Brain microvascular endothelial cell (primary cell): ENCODE results near the gene LHX4.

Source experiments
- DNase-seq: peaks from one replicate; pipeline ENCODE4 v3.0.0-alpha.2; 2020
- H3K27ac ChIP-seq: fragments of 250-450 bp; sonication (Bioruptor Pico); 2 replicates; pipeline ENCODE4 v1.5.1; 2020; ENCODE audit warnings: mild to moderate bottlenecking, moderate library complexity
- H3K27me3 ChIP-seq: fragments of 250-450 bp; sonication (Bioruptor Pico); replicated peaks from 2 replicates; pipeline ENCODE4 v1.5.1; 2020; ENCODE audit warnings: mild to moderate bottlenecking
- H3K36me3 ChIP-seq: fragments of 250-450 bp; sonication (Bioruptor Pico); replicated peaks from 2 replicates; pipeline ENCODE4 v1.5.1; 2020; ENCODE audit warnings: mild to moderate bottlenecking
- H3K4me3 ChIP-seq: 2 replicates; pipeline ENCODE4 v1.5.1; 2011; ENCODE audit warnings: low read depth, mild to moderate bottlenecking, control low read depth, low read length, moderate library complexity
- in situ Hi-C: cut with HindIII; loops from 2 replicates; pipeline ENCODE4 v1.10.0; 2017; ENCODE audit warnings: low sequenced_read_pairs, low pct_ligation_motif_present
- TF ChIP-seq, protein P1 (sequence below): IDR thresholded peaks from 2 replicates; pipeline ENCODE4 v1.5.1; 2011; ENCODE audit warnings: low read depth, mild to moderate bottlenecking, moderate library complexity, low read length, control low read depth, inconsistent platforms; ENCODE audit errors: missing control alignments

Gene LHX4

DNA sequence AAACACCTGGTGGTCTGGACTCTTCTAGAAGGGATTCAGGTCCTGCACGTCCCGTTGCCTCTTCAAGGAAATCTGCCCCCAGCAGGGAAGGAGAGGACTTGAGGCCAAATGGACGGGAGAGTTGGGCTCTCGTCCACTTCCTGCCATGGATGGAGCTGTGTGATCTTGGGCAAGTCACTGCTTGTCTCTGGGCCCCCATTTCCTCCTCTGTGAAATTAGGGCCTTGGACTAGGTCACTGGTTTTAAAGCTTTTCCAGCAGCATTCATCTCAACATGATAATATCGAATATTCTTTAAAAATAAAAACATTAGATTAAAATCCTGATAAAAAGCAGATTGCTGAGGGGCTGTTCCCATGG, 26.9 kb downstream of the LHX4 start:
- TF ChIP-seq, protein P1, sequence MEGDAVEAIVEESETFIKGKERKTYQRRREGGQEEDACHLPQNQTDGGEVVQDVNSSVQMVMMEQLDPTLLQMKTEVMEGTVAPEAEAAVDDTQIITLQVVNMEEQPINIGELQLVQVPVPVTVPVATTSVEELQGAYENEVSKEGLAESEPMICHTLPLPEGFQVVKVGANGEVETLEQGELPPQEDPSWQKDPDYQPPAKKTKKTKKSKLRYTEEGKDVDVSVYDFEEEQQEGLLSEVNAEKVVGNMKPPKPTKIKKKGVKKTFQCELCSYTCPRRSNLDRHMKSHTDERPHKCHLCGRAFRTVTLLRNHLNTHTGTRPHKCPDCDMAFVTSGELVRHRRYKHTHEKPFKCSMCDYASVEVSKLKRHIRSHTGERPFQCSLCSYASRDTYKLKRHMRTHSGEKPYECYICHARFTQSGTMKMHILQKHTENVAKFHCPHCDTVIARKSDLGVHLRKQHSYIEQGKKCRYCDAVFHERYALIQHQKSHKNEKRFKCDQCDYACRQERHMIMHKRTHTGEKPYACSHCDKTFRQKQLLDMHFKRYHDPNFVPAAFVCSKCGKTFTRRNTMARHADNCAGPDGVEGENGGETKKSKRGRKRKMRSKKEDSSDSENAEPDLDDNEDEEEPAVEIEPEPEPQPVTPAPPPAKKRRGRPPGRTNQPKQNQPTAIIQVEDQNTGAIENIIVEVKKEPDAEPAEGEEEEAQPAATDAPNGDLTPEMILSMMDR, result no peak
- in situ Hi-C loops, result no loop called here
- Histone ChIP-seq H3K27ac (no peak overlapping the region), H3K4me3 (no peak overlapping the region), H3K27me3 (peaks cover 13% of the 10 kb centered on the region), H3K36me3 (no peaks in the 10 kb centered on the region)
- DNase-seq, result no peak

DNA sequence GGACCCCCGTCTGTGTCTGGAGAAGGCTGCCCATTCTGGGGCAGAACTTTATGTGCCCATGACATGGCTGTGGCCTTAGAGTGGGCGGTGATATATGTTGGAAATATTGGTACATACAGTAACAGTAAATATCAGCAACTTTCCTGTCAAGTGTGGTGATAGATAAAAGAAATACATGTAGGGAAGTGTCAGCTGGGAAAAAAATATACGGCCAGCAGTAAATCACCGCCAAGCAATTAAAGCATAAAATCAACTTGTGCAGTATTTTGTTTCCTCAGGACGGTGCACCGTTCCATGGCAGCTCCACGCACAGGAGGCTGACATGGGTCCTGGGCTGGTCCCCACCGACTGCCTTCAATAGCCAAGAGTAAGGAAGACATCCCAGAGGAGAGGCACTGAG, 27.4 kb downstream of the LHX4 start:
- in situ Hi-C loops, result no loop called here
- peaks cover 13% of the 10 kb centered on the region for H3K27me3 ChIP-seq
- H3K36me3 ChIP-seq, result no peaks in the 10 kb centered on the region
- no peak for DNase-seq
- TF ChIP-seq, protein P1, result no peak
- H3K27ac ChIP-seq, result no peak overlapping the region
- no peak overlapping the region for H3K4me3 ChIP-seq

DNA sequence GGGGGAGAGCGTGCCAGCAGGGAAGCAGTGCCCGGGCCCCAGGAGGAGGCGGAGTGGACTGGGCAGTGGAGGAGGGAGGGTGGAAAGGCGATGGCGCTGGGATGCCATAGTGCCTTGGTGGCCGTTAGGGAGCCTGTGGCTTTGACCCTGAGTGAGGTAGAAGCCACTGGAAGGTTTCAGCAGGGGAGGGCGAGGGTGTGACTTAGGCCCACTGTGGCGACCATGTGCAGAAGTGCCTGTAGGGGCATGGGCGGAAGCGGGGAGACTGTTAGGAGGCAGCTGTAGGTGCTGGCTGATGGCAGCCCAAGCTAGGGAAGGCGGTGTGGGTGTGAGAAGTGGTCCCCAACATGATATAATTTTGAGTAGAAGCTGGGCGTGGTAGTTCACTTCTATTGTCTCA, 28.2 kb downstream of the LHX4 start:
- no peak for DNase-seq
- peaks cover 13% of the 10 kb centered on the region for H3K27me3 ChIP-seq
- H3K4me3 ChIP-seq, result no peak overlapping the region
- TF ChIP-seq, protein P1, result no peak
- no peaks in the 10 kb centered on the region for H3K36me3 ChIP-seq
- in situ Hi-C loops, result no loop called here
- no peak overlapping the region for H3K27ac ChIP-seq

DNA sequence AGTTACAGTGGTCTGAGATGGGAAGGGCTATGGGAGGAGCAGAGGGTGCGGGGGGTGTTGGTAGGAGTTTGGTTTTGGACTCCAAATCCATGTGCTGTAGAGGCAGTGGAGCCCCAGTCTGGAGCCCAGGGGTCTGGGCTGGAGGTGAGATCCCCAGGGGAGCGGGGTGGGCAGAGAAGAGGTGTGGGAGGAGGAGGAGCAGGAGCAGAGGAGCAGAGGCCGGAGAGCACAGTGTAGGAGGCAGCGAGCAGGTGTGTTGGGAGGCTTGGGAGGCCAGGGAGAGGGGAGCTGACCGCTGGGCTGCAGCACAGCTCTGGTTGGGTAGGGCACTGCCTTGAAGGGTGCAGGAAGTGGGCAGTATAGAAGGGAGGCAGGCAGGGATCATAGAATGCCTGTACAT, 28.9 kb downstream of the LHX4 start:
- no peak overlapping the region for H3K27ac ChIP-seq
- H3K4me3 ChIP-seq, result no peak overlapping the region
- peaks cover 13% of the 10 kb centered on the region for H3K27me3 ChIP-seq
- DNase-seq, result no peak
- in situ Hi-C loops, result no loop called here
- no peaks in the 10 kb centered on the region for H3K36me3 ChIP-seq
- TF ChIP-seq, protein P1, result no peak

DNA sequence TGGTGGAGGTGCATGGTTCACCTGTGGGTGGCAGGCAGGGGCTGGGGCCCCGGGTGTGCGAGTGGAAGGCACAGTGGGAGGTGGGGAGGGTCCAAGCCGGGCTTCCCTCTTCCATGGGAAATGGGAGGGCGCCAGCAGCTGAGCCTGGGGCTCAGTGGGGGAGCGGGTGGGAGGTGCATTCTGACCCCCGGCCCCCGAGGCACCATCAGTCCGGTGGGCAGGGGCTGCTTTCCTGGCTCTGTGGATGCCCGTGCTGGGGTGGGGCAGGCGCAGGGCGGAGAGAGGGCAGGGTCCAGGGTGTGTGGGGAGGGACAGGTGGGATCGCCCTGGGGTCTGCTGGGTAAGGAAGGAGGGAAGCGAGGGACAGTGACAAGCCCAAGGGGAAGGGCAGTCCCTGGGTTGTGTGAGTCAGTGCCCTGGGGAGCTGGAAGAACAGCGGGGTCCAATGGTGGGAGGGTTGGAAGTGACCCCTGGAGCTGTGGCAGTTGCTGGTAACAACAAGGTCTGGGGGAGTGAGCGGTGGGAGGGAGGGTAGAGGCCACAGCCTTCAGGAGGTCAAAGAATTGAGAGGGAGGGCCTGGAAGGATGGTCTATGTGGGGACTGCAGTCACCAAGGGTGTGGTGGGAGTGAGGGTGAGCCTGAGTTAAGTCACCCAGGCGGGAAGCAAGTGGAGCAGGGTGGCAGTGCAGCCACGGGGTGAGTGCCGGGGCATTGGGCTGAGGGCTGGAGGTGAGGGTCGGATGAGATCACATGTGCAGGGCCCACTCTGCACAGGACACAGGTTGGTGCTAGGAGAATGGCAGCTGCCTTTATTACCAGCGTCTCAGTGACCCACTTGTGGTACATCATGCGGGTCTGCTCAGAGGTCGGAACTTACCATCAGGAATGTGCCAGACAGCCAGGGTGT, 29.6 kb downstream of the LHX4 start:
- no peak overlapping the region for H3K27ac ChIP-seq
- TF ChIP-seq, protein P1, result no peak
- no peak for DNase-seq
- H3K4me3 ChIP-seq, result no peak overlapping the region
- no peaks in the 10 kb centered on the region for H3K36me3 ChIP-seq
- in situ Hi-C loops, result no loop called here
- H3K27me3 ChIP-seq, result peaks cover 13% of the 10 kb centered on the region

DNA sequence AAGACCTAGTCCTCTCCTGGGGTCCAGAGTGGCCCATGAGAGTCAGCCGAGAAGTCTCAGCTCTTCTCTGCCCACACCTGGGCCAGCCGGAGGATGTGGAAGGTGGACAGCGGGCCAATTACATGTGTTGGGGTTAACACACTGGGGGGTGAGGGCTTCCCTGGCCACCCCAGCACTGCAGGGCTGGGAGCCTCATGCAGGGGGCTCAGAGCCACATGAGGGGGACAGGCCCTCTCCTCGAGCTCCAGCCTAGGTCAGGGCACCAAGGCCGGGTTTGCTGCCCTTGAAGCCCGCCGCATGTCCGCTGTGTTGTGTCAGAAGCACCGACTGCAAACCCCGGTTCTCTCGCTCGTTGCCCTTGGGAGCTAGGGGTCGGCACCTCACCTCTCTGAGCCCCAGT, 30.5 kb downstream of the LHX4 start:
- in situ Hi-C loops, result no loop called here
- no peaks in the 10 kb centered on the region for H3K36me3 ChIP-seq
- TF ChIP-seq, protein P1, result no peak

More for the DNA sequence above, 30.5 kb downstream of the LHX4 start:
- Histone ChIP-seq H3K27ac (no peak overlapping the region), H3K27me3 (peaks cover 13% of the 10 kb centered on the region), H3K4me3 (no peak overlapping the region)
- DNase-seq, result no peak
